Coronary artery (tissue), 2 donors: ENCODE measurements around the gene SIGLEC1.

ENCODE experiments used
- DNase-seq: peaks from one replicate; pipeline ENCODE4 v3.0.0-alpha.2; 2017; ENCODE audit warnings: low spot score
- H3K27ac ChIP-seq, 2 donors: fragments of 200-600 bp; sonication (generic); one replicate each; pipeline ENCODE4 v1.5.1; 2016 to 2019
- H3K4me3 ChIP-seq: fragments of 200-600 bp; sonication (generic); 2 replicates; pipeline ENCODE4 v1.5.1; 2016; ENCODE audit warnings: mild to moderate bottlenecking, moderate library complexity
- CTCF ChIP-seq: fragments of 200-600 bp; sonication (generic); IDR thresholded peaks from one replicate; pipeline ENCODE4 v1.5.1; 2019; ENCODE audit warnings: antibody characterized with exemption

The SIGLEC1 gene

GRCh38 chr20:3755814-3756480 lies 43.5 kb upstream of the SIGLEC1 start:
- TF ChIP-seq CTCF, result no peak
- Histone ChIP-seq H3K27ac (no peak overlapping the region), H3K4me3 (no peak overlapping the region)
- no peak for DNase-seq

- no peak for TF ChIP-seq CTCF
- no peak overlapping the region for H3K4me3 ChIP-seq
- DNase-seq, result no peak
- no peak overlapping the region for H3K27ac ChIP-seq
Observed at GRCh38 chr20:3755269-3755668, 42.9 kb upstream of the SIGLEC1 start.

GRCh38 chr20:3754276-3754630 lies 41.9 kb upstream of the SIGLEC1 start:
- no peak overlapping the region for H3K27ac ChIP-seq

GRCh38 chr20:3753501-3754275 lies 41.3 kb upstream of the SIGLEC1 start:
- TF ChIP-seq CTCF, result no peak
- H3K27ac ChIP-seq, result no peak overlapping the region
- no peak for DNase-seq
- H3K4me3 ChIP-seq, result no peak overlapping the region

More at GRCh38 chr20:3754276-3754630, 41.9 kb upstream of the SIGLEC1 start:
- DNase-seq, result no peak
- no peak overlapping the region for H3K4me3 ChIP-seq
- no peak for TF ChIP-seq CTCF

GRCh38 chr20:3753098-3753497 lies 40.7 kb upstream of the SIGLEC1 start:
- Histone ChIP-seq H3K27ac (no peak overlapping the region), H3K4me3 (no peak overlapping the region)
- TF ChIP-seq CTCF, result peak; percentile 51
- no peak for DNase-seq

- Histone ChIP-seq H3K27ac (peak overlapping the region in 1 of 2 donors; percentile 40), H3K4me3 (peak overlapping the region; percentile 74)
- TF ChIP-seq CTCF, result no peak
- DNase-seq, result no peak
Observed at GRCh38 chr20:3752386-3752759, 40.0 kb upstream of the SIGLEC1 start.
